ACC112 (cell line): Measurements from ENCODE around the gene BCO2.
A peak's percentile ranks its signal among the peaks of the same experiment; 100 is the strongest.

ENCODE experiments used
- H2AFZ ChIP-seq: fragments of 200-600 bp; sonication (generic); one replicate; pipeline ENCODE4 v1.6.0; 2017; ENCODE audit warnings: antibody characterized with exemption, low read length; ENCODE audit not compliant: unreplicated experiment
- H3K27ac ChIP-seq: fragments of 200-600 bp; sonication (generic); 2 replicates; pipeline ENCODE4 v1.5.1; 2014; ENCODE audit warnings: low read depth, mild to moderate bottlenecking, antibody characterized with exemption, low read length, moderate library complexity
- H3K27me3 ChIP-seq: fragments of 200-600 bp; sonication (generic); 2 replicates; pipeline ENCODE4 v1.6.1; 2014; ENCODE audit warnings: mild to moderate bottlenecking, antibody characterized with exemption, low read length, moderate library complexity, mixed read lengths; ENCODE audit not compliant: insufficient read depth
- H3K36me3 ChIP-seq: fragments of 200-600 bp; sonication (generic); 2 replicates; pipeline ENCODE4 v1.6.1; 2016; ENCODE audit warnings: mild to moderate bottlenecking, antibody characterized with exemption, low read length, moderate library complexity, mixed read lengths; ENCODE audit not compliant: insufficient read depth
- H3K4me1 ChIP-seq: fragments of 200-600 bp; sonication (generic); one replicate; pipeline ENCODE4 v1.6.1; 2016; ENCODE audit warnings: low read length, mixed read lengths; ENCODE audit not compliant: insufficient read depth, unreplicated experiment, control insufficient read depth
- H3K4me3 ChIP-seq: fragments of 200-600 bp; sonication (generic); 2 replicates; pipeline ENCODE4 v1.5.1; 2014; ENCODE audit warnings: mild to moderate bottlenecking, low read depth, low read length
- H3K79me2 ChIP-seq: fragments of 200-600 bp; sonication (generic); one replicate; pipeline ENCODE4 v1.6.0; 2016; ENCODE audit warnings: low read length; ENCODE audit not compliant: control insufficient read depth, unreplicated experiment, insufficient read depth

The BCO2 gene

DNA sequence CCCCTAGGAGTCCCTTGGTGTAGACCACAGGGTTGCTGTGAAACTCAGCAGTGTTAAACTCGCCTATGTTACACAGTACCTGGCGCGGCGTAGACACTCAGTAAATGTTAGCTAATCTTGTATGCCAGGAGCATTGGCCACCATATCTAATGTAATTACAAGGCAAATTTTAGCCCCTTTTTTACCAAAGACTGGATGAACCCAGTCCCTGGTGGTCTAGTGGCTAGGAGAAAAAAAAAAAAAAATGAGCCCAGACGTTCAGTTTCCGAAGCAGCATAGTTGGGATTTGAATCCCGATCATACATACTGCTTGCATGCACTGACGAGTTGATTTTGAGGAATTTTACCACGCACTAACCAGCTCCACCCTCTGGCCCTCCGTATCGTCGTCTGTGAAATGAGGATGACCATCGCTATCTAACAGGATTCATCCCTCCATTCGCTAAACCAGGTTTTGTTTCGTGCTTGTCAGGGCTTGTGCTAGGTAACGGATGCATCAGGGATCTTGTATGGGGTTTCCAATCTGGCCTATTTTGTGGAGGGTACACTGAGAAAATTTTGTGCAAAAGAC, 51.6 kb downstream of the BCO2 start:
- peak overlapping the region; percentile 69 for H2AFZ ChIP-seq
- peak overlapping the region; percentile 93 for H3K27ac ChIP-seq
- peaks cover 25% of the 10 kb centered on the region for H3K79me2 ChIP-seq
- H3K36me3 ChIP-seq = peaks cover 7% of the 10 kb centered on the region
- H3K4me1 ChIP-seq = peaks cover 16% of the 10 kb centered on the region
- no peaks in the 10 kb centered on the region for H3K27me3 ChIP-seq
- H3K4me3 ChIP-seq = peak overlapping the region; percentile 86

DNA sequence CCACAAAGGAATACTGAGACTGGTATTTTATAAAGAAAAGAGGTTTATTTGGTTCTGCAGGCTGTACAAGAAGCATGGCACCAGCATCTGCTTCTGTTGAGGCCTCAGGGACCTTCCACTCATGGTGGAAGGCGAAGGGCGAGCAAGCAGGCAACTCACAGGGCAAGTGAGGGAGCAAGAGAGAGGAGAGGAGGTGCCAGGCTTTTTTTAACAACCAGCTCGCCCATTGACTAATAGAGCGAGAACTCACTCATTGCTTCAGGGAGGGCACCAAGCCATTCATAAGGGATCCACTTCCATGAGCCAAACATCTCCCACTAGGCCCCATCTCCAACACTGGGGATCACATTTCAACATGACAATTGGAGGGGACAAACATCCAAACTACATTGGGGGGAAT, 52.2 kb downstream of the BCO2 start:
- no peak overlapping the region for H3K27ac ChIP-seq
- H3K4me1 ChIP-seq = peaks cover 16% of the 10 kb centered on the region
- peaks cover 25% of the 10 kb centered on the region for H3K79me2 ChIP-seq
- H3K27me3 ChIP-seq = no peaks in the 10 kb centered on the region
- no peak overlapping the region for H2AFZ ChIP-seq
- peak overlapping the region; percentile 86 for H3K4me3 ChIP-seq
- peaks cover 7% of the 10 kb centered on the region for H3K36me3 ChIP-seq

DNA sequence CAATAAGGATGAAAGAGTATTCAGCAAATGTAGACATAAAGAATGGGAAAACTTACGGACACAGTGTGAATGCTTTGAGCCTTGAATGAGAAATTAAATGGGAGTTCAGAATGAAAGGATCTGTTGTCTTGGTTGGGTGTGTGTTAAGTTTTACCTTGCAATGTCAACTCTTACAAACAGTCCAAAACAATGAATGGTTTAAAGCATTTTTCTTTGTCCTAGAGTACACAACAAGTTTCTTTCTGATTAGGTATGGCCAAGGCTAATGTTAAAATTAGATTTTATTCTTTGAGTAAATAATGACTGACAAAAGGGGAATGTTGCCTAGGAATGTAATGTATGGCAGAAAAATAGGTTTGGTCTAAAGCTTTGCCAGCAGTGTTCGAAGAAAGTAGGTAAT, 53.4 kb downstream of the BCO2 start:
- H3K79me2 ChIP-seq = peaks cover 25% of the 10 kb centered on the region
- no peak overlapping the region for H3K27ac ChIP-seq
- peaks cover 18% of the 10 kb centered on the region for H3K36me3 ChIP-seq
- peaks cover 16% of the 10 kb centered on the region for H3K4me1 ChIP-seq
- H3K27me3 ChIP-seq = no peaks in the 10 kb centered on the region
- H3K4me3 ChIP-seq = no peak overlapping the region
- H2AFZ ChIP-seq = no peak overlapping the region

DNA sequence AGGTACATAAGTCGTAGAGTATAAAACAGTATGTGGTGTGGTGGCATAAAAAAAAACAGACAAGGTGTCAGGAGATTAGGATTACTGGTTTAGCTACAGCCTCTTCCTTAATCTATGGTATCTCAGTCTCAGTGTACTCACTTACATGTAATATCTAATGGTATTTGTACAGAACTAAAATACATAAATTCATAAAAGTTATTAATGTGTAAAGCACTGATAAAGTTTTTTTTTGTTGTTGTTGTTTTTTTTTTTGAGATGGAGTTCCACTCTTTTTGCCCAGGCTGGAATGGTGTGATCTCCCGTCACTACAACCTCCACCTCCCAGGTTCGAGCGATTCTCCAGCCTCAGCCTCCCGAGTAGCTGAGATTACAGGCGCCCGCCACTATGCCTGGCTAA, 53.8 kb downstream of the BCO2 start:
- peaks cover 25% of the 10 kb centered on the region for H3K79me2 ChIP-seq
- H3K4me3 ChIP-seq = no peak overlapping the region
- no peak overlapping the region for H2AFZ ChIP-seq
- H3K27me3 ChIP-seq = no peaks in the 10 kb centered on the region
- H3K4me1 ChIP-seq = peaks cover 16% of the 10 kb centered on the region
- H3K36me3 ChIP-seq = peaks cover 18% of the 10 kb centered on the region
- H3K27ac ChIP-seq = no peak overlapping the region

DNA sequence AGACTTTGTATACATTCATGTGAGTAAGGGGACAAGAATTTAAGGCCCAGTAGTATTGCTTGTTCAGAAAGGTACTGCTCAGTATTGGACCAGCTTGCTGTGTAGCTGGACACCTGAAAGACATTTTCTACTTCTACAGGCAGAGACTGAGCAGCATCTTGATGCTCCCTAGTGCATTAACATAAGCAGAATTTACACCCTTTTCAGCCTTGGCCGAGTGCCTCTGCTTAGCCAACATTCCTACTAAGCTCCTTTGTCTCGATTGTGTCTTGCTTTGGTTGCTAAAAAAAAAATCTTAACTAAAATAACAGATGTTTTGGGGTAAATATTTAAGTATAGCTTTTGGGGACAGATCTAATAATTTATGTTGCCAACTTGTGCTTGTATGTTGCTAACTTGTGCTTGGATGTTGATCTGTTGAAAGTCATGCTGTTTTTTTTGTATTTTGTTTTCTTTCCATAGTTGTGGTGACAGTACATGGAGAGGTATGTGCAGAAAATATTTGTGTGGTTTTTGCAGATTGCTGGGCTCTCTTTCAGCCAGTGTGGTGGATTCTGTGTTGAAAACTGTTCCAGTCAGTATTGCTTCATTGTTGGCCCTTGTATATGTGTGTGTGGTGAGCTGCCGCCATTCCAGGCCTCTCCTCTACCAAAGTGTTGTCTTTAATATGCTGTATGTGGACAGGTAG, 54.6 kb downstream of the BCO2 start:
- no peak overlapping the region for H3K4me3 ChIP-seq

DNA sequence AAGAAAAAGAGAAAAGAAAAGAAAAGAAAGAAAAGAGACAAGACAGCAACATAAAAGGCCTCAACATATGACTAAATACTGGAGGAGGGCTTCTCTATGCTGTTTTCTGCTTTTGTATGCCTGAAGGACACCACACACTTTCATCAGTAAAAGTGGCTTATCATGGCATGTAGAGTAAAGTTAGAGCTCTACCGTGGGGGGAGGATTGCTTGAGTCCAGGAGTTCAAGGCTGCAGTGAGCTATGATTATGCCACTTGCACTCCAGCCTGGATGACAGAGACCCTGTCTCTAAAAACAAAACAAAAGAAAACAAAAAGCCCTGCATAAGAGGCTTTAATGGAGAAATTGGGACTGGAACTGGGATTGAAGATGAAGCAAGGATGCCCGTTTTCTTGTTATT, 56.6 kb downstream of the BCO2 start:
- Histone ChIP-seq H2AFZ (no peak overlapping the region), H3K27ac (no peak overlapping the region), H3K27me3 (no peaks in the 10 kb centered on the region), H3K4me1 (peaks cover 16% of the 10 kb centered on the region), H3K4me3 (no peak overlapping the region), H3K36me3 (peaks cover 24% of the 10 kb centered on the region), H3K79me2 (peaks cover 17% of the 10 kb centered on the region)

More for the DNA sequence above, 54.6 kb downstream of the BCO2 start:
- Histone ChIP-seq H3K36me3 (peaks cover 18% of the 10 kb centered on the region), H2AFZ (no peak overlapping the region), H3K4me1 (peaks cover 16% of the 10 kb centered on the region), H3K27ac (no peak overlapping the region), H3K27me3 (no peaks in the 10 kb centered on the region), H3K79me2 (peaks cover 25% of the 10 kb centered on the region)

DNA sequence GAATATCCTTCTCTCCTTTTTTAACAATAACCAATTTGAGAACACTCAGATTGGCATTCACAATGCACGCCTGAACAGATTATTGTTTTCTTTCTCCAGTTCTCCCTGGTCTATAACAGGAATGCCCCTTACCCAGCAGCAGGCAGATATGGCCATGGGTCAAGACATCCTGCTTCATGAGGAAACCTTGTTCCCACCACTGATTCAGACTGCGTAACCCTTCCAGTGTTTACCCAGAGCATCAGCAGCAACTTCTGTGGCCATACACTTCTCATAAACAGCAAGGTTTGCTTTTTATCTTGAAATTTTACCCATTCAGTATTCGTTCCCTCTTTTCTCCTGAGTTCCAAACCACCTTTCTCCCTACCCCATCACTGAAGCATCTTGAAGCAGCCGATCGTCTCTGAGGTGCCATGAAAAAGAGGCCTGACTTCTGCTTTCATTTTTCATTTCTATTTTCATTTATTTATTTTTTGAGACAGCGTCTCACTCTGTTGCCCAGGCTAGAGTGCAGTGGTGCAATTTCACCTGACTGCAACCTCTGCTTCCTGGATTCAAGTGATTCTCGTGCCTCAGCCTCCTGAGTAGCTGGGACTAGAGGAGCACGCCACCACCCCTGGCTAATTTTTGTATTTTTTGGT, 60.6 kb downstream of the BCO2 start:
- H3K27ac ChIP-seq = no peak overlapping the region
- H3K4me3 ChIP-seq = no peak overlapping the region
- H3K36me3 ChIP-seq = peaks cover 22% of the 10 kb centered on the region
- H3K79me2 ChIP-seq = no peaks in the 10 kb centered on the region
- no peaks in the 10 kb centered on the region for H3K4me1 ChIP-seq
- H2AFZ ChIP-seq = no peak overlapping the region
- no peaks in the 10 kb centered on the region for H3K27me3 ChIP-seq

DNA sequence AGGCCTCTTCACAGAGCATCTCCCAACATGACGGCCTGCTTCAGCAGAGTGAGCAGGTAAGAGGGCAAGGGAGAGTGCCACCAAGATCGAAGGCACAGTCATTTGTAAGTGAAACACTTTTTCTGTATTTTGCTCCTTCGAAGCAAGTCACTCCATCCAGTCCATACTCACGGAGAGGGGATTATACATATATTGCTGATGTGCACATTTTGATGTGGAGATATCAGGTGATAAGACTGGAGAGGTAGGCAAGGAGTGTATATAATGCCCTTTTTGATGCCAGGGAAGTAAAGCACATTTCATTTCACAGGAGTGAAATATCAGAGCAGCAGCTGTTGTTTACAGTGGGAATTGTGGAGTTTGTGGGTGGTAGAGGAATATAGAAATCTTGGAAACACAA, 62.1 kb downstream of the BCO2 start:
- no peak overlapping the region for H2AFZ ChIP-seq
- H3K36me3 ChIP-seq = peaks cover 29% of the 10 kb centered on the region
- H3K79me2 ChIP-seq = no peaks in the 10 kb centered on the region
- no peak overlapping the region for H3K27ac ChIP-seq
- H3K4me3 ChIP-seq = no peak overlapping the region
- H3K4me1 ChIP-seq = no peaks in the 10 kb centered on the region
- no peaks in the 10 kb centered on the region for H3K27me3 ChIP-seq

DNA sequence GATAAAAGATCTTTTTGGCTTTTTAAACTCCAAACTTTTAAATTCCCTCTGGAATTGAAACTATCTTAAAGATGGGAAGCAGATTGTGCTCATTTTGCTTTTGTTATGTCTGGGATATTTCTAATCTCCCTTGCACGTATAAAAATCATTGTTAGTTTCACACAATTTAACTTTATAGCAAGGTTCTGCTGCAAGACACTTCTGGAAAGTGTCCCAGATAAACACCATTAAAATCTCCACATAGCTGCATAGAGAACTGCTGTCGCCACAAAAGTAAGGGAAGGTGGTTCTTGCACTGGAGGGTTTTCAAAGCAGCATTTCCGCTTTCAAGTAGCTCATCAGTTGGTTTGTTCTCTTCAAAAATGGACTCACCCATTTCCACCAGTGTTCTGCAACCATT, 62.7 kb downstream of the BCO2 start:
- Histone ChIP-seq H2AFZ (no peak overlapping the region), H3K27me3 (no peaks in the 10 kb centered on the region), H3K4me3 (no peak overlapping the region), H3K79me2 (no peaks in the 10 kb centered on the region), H3K36me3 (peaks cover 24% of the 10 kb centered on the region), H3K27ac (no peak overlapping the region), H3K4me1 (no peaks in the 10 kb centered on the region)

DNA sequence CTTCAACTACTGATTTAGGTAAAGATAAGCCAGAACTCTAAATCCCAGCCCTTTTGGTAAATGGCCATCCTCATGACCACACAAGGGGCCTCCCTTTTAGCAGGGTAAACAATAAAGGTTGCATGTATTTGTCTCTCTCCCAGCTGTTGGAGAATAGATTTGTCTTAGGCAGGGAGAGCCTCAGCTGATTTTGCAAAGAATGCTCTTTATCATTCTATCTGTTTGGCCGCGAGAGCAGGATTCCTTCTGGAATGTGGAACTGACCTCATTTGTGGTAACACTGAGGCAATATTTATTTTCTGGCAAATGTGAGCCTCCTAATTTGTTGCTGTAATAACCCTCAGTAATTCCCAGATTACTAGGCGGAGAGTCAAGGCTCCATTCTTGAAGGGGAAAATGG, 66.2 kb downstream of the BCO2 start:
- peaks cover 19% of the 10 kb centered on the region for H3K36me3 ChIP-seq
- no peaks in the 10 kb centered on the region for H3K79me2 ChIP-seq
- H3K4me1 ChIP-seq = no peaks in the 10 kb centered on the region
- H3K27me3 ChIP-seq = no peaks in the 10 kb centered on the region
- H2AFZ ChIP-seq = no peak overlapping the region
- H3K27ac ChIP-seq = no peak overlapping the region
- no peak overlapping the region for H3K4me3 ChIP-seq

DNA sequence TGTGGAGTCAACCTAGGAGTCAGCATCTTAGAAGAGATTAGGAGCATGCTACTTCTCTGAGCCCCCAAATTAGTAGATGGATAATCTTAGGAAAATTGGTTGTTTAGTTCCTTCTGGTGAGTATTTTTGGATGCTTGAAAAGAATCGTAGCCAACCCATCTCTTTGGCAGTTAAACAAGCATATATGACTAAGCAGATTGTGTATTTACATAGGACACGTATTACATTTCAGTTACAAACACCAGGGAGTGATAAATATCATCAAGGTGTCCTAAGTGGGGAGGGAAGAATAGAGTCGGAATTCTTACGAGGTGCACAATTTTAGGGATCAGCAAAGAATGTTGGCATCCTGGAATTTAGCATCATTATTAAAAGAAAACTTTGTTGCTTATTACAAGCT, 71.9 kb downstream of the BCO2 start:
- Histone ChIP-seq H3K4me3 (no peak overlapping the region), H3K79me2 (no peaks in the 10 kb centered on the region), H2AFZ (no peak overlapping the region), H3K36me3 (peaks cover 6% of the 10 kb centered on the region), H3K27ac (no peak overlapping the region), H3K27me3 (no peaks in the 10 kb centered on the region), H3K4me1 (no peaks in the 10 kb centered on the region)
